ENCODE measurements around the gene UBALD2.
A peak's percentile ranks its signal among the peaks of the same experiment; 100 is the strongest.
"Not testable (repeated sequence)": the region's sequence is repeated elsewhere in the genome, so short reads cannot be mapped to it uniquely, and the experiment has no call there.

Gene UBALD2

DNA sequence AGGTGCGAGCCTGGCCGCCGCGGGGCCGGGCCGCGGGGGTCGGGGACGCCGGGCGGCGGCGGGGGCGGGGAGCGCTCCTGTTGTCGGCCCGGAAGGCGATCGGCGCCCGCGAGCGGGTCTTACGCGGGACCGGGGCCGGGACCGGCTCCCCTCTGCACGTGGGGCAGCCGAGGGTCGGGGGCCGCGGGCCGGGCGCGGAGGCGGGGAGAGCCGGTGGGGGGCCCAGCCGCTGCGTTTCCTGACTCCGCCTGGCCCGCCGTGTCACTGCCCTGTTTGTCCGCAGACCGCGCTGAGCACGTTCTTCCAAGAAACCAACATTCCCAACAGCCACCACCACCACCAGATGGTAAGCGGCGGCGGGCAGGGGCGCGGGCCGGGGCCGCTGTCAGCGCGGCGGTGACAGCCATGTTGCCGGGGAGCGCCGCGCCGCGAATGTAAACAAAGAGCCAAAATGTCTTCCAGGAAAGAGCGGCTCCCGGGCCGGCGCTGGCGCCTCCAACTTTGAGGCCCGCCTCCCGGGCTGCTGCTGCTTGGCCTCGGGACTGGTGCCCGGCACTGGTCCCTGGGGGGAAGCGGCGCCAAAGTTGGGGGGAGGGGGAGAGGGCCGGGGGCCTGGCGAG lies 586 bp downstream of the UBALD2 start:
- no peak for DNase-seq (ENCODE audit: low read depth in 3 of 3, low spot score in 1 of 3)

DNA sequence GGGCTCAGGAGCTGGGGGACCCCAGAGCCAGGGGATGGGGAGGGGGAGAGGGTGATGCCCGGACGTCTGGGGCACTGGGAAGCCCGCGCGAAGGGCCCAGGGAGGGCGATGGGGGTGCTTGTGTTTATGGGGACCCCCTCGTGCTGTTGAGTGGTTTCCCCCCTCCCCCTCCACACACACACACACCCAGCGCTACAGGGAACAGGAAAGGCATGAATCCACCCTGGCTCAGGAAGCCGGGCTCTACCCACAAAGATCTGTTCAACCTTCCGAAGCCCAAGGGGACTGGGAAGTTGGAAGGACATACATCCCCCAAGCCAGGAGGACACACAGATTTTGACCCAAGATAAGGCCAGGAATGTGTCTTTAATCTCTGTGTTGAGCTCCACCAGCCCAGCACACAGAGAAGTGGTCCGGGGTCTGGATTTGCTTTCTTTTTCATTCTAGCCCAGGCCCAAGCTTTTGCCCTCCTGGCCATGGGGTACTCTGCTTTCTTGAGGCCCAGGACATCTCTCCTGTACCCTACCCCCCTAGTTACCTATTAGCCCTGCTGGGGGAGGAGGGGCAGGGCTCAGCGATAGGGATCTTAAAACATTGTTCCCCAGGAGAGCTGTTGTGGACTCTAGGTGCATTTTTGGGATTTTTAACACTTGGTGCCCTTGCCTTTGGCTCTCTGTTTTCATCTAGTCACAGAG lies 1.2 kb downstream of the UBALD2 start:
- no peak for DNase-seq (ENCODE audit: low read depth in 3 of 3, low spot score in 1 of 3)

DNA sequence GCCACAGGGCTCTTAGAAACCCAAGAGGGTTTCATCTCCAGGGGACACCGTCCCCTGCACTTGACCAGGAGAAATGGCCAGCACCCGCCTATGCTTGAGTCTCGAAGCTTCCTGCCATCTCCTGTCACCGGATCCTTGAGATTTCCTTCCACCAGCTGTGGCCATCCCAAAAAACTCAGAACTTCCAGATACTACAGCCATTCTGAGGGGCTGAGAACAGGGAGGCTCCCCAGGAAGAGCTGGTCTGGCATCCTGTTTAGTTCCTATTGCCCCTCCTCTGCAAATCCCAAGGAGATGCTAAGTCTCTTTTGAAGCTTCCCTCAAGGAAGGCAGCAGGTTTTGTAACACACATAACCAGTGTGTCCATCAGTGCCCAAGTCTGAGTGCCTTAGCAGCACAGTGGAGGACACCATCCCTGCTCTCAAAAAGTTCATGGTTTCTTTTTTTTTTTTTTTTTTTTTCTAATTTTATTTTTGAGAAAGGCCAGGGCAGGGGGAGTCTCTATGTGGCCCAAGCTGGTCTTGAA lies 2.0 kb downstream of the UBALD2 start:
- DNase-seq (ENCODE audit: low read depth in 3 of 3, low spot score in 1 of 3), result no peak

DNA sequence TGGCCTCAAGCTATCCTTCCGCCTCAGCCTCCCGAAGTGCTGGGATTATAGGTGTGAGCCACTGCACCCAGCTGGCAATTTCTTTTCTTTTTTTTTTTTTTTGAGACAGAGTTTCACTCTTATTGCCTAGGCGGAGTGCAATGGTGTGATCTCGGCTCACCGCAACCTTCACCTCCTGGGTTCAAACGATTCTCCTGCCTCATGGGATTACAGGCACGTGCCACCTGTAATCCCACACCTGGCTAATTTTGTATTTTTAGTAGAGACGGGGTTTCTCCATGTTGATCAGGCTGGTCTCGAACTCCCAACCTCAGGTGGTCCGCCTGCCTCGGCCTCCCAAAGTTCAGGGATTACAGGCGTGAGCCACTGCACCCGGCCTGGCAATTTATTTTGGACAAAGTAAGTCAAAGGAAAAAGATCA lies 2.4 kb downstream of the UBALD2 start:
- DNase-seq (ENCODE audit: low read depth in 3 of 3, low spot score in 1 of 3), result not testable (repeated sequence)

DNA sequence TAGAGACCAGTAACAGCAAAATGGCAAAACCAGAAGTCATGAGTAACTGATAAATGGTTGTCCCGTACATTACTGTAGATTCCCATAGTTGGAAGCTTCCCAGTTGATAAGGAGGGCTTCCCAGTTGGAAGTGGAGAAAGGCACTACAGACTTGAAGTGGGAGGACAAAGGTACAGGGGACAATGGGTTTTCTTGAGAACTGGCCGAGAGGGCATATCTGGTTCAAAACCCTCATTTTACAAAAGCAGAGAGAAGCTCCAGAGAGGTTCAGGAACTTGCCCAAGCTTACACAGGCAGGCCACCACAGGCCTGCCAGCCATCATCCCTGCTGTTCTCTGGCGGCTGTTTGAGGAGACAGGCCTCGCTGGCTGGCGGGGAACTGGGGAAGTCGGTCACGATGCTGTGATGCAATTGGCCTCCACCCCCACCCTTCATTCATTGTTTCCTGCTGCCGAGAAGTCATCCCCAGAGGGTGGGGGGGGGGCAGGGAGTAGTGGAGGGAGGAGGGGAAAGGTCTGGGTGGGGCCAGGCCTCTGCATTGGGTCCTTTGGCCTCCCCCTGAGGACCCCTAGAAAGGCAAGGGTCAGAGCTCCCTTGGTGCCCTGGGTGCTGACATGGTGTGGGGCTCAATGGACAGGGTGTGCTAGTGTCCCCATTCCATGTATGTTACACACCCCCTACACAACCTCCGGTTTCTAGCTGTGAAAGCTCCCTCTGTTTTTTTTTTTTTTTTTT lies 3.0 kb downstream of the UBALD2 start:
- peak in 2 of 3 donors; percentile 43 to 56 for DNase-seq (ENCODE audit: low read depth in 3 of 3, low spot score in 1 of 3)

DNA sequence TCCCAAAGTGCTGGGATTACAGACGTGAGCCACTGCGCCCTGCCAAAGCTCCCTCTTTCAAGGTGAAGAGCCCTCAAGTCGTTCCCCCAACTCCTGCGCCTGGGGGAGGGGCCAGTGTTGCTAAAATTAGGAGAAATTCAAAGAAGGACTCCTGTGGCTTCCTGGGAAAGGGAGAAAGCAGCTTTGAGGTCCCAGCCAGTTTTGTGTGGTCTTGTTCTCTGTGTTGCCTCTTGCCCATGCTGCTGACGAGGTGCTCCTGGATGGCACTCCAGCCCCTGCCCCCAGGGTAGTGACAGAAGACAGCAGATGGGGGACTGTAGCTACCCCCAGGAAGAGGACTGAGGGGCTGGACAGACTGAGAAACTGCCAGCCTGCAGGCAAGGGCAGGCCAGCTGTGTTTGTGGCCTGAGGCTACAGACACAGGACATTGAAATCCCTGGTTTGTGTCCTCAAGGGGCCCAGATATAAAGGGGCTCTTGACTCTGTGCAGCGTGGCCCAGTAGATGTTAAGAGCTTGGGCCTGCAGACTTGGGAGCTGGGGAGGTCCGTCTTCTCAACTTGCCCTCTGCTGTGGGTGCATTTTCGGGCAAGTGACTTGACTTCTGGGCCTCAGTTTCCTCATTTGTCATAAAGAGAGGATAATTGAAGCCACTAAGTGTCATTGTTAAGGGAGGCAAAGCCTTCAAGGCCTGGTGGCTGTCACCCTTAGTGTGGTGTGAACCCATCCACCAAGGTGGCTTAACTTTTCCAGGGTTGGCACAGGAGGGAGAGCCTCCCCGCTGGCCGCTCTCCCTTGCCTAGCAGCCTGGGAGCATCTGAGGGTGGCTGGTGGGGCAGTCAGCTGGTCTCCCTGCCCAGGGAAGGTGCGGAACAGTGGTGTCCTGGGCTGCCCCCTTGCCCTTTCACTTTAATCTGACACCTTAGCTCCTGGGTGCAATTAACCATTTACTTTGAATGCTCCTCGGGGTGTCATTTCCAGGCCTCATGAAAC lies 4.1 kb downstream of the UBALD2 start:
- DNase-seq (ENCODE audit: low read depth in 3 of 3, low spot score in 1 of 3), result no peak

DNA sequence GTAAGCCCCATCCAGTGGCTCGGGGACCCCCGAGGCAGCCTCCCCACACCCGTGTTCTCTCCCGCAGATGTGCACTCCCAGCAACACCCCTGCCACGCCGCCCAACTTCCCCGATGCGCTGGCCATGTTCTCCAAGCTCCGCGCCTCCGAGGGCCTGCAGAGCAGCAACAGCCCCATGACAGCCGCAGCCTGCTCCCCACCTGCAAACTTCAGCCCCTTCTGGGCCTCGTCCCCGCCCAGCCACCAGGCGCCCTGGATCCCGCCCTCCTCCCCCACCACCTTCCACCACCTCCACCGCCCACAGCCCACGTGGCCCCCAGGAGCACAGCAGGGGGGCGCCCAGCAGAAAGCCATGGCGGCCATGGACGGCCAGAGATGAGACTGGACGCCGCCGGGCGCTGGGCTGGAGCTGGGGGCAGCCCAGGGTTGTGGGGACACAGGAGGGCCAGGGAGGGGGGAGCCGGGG lies 5.0 kb downstream of the UBALD2 start:
- DNase-seq (ENCODE audit: low read depth in 3 of 3, low spot score in 1 of 3), result no peak

DNA sequence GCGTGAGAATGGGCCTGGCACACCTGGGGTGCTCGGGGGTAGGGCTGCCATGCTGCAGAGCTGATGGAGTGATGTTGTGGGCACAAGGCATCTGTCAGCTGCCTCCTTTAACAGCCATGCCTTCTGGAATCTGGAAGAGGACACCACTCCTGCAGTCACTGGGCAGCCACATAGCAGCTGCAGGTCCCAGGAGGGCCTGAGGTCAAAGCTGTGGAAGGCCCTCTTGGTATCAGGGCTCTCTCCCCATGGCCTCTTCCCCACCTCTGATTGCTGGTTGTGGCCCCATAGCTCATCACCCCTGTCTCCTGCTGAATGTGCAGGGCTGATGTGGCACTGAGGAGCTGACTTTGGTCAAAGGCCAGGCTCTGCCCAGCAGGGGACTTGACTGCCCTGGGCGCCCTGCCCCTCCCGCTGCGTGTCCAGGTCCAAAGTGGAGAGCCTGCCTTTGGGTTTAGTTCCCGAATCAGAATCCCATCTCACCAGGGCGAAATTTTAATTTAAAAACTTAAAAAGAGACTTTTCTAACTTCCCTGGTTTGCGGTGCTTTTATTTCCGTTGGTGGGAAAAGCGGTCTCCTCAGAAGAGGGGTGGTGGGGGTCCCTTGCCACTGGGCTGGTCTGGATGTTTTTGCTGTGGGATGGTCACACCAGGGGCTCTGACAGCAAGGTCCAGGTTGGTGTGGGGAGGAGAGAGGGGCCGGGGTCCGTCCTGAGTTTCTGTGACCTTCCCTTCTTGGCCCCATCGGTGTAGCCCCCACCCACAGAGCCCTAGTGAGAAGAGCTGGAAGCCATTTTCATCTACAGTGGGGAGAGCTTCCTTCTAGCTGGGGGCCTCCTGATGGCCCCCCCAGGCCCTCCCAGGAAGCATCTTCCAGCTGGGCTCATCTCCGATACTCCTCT lies 5.9 kb downstream of the UBALD2 start:
- DNase-seq (ENCODE audit: low read depth in 3 of 3, low spot score in 1 of 3), result no peak

DNA sequence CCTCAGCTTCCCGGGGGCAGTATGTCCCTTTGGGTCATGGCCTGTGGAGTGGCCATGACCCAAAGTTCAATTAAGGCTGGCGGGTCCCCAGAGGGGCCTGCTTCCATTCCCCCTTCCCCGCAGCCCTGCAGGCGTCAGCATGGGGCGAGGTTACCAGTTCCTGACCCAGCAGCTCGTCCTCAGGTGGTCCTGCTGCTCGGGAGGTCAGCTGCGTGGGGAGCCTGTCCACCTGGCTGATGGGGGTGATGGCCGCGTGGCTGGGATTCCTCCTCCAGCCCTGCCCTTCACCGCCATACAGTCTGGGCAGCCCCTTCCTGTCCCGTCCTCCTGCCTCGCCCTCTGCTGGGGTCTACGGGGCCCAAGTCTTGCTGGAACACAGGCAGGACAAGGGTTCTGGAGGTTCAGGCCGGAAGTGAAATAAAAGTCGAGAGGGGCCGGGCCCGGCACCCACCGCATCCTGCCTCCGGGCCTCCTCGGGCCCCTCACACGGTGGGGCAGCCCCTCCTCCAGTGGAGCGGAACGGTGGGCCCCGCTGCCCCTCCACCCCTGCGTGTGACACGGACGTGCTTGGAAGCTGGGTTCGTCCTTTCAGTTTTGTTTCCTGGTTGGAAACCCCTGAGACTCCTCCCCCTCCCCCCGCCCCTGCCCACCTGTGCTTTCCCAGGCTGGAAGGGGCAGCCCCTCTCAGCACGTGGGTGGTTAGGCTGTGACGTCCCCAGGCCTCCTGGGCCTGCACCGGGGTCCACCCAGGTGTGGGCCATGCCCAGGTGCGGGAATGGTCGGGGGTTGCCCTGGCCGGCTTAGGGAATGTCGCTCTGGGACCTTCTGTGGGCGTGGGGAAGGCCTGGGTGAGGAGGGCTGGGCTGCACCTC lies 6.8 kb downstream of the UBALD2 start:
- DNase-seq (ENCODE audit: low read depth in 3 of 3, low spot score in 1 of 3), result peak in 1 of 3 donors; percentile 79

DNA sequence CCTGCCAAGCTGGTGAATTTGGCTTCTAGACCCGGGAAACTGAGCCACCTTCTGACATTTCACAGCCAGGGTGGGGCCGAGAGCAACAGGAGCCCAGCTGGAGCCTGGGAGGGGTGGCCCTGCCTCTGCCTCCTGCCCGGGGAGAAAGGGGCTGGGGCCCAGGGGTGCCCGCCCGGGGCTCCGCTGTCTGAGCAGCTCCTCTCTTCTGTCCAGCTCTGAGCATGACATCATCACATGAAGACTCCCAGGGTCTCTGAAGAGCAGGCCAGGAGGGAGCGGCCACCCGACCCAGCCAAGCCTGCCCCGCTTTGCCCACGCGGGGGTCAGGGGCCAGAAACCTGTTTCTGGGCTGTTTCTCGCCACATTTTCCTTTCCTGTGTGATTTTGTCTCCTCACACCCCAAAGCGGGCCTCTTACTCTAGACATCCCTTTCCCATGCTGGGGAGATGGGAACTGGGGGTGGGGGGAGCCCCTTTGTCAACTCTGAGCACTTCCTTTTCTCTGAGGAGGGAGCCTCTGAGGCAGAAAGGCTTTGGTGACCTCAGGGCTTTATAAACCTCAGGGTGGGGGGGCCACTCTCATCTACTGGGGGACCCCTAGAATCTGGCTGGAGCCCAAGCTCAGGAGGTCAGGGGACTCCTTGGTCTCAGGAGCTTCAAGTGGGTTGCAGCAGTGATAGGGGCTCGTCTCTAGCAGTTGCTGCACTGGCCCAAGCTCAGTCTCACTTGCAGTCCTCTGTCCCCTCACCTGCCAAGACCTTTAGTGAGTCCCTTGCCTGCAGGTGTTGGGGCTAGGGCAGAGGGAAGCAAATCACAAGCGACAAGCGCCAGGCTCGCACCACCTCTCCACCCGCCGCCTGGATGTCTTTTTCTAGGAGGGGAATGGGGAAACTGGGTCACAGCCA lies 7.6 kb downstream of the UBALD2 start:
- no peak for DNase-seq (ENCODE audit: low read depth in 3 of 3, low spot score in 1 of 3)

DNA sequence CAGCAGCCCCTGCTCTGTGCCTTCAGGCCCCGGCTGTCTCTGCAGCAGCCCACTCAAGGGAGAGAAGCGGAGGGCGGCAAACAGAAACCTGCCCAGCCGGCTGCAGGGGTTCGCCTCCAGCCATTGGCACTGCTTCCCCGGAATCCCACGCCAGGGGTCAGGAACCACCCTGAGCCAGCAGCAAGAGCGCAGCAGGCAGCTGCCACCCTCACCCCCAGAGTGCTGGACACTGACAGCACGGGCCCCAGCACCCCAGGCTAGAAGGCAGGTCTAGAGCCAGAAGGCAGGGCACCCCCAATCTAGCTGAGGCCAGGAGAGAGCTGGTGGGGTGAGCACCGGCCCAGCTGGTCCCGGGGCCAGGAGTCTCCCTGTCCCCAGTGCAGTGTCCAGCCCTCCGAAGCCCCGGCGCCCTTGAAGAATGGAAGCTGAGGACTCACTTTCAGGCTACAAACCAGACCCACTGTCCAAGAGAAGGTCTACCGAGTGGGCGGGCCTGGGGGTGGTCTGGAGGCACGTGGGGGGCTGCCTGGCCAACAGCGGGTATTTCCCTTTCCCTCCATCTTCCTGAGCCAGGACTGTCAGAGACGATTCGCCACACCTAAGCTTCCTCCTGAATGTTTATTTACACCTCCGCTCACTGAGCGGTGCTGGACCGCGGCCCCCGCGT lies 8.4 kb downstream of the UBALD2 start:
- DNase-seq (ENCODE audit: low read depth in 3 of 3, low spot score in 1 of 3), result no peak

DNA sequence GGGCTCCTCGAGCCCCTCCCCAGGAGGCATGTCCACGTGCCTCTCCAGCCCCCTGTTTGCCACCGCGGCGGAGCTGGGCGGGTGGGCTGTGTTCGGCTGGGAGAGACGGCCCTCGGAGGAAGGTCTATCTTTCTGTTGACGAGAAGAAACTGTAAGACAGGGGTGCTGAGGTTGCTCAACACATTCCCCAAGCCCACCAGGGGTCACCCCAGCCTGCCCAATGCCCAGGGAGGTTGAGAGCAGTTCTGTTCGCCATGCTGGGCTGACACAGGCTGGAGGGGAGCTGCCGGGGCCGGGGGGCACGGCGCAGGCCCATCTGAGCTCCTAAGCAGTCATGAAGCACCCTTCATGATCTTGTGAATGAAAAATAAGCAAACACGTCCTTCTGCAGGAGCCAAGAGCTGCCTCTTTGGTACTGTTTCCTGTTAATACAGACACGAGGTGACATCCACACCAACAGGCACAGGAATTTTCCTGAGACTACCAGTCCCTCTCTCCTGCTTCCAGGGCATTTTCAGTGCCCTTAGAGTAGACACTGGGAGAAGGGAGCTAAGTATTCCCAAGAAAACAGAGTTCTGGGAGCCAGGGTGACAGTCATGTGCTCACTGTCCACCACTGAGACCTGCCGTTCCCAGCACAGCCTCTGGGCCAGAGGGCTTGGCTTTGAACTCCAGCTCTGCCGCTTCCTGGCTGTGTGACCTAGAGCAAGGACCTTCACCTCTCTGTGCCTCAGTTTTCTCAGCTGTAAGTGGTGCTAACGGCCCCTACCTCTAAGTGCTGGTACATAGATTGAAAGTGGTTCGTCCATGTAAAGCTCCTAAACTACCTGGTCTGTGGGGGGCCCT lies 9.2 kb downstream of the UBALD2 start:
- DNase-seq (ENCODE audit: low read depth in 3 of 3, low spot score in 1 of 3), result no peak

DNA sequence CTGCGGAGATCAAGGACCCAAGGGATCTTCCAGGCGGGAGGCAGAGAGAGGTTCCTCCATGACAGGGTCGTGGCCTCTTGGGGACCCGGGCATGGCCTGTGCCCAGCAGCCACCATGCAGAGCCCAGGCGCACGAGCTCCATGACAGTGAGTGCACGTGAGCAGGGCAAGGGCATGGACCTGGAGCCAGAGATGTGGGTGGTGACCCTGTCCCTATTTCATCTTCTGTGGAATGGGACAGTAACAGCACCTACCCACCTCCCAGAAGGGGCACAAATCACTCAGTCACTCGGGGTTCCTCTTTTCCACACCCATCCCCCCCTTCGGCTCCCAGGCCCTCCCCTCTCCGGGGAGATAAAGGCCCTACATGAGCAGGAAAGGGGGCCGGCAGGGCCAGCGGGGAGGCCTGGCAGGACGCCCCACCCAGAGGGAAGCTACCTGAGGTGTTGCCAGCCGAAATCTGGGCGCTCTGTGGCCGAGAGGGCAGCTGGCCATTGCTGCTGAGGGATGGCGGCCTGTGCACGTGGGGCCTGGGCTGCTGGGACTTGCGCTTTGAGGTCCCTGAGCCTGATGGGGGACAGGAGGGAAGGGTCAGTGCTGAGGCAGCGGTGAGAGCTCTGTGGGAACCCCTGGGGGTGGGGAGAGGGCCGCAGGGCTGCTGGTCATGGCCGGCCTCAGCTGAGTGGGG lies 10.4 kb downstream of the UBALD2 start:
- DNase-seq (ENCODE audit: low read depth in 3 of 3, low spot score in 1 of 3), result no peak

DNA sequence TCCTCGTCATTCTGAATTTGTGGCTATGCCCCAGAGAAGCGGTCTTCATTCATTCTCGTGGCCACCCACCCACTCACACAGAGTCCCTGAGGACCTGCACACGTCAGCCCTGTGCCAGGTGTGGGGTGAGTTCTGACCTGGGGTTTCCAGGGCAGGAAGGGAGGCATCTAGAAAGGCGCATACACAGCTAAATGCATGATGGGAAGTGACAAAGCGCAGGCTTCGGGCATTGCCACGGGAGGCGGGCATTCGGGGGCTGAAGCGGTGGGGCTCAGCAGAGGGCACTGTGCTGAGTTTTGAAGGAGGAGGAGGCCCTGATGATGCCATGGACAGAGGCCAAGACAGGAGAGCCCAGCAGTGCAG lies 10.9 kb downstream of the UBALD2 start:
- DNase-seq (ENCODE audit: low read depth in 3 of 3, low spot score in 1 of 3), result no peak

DNA sequence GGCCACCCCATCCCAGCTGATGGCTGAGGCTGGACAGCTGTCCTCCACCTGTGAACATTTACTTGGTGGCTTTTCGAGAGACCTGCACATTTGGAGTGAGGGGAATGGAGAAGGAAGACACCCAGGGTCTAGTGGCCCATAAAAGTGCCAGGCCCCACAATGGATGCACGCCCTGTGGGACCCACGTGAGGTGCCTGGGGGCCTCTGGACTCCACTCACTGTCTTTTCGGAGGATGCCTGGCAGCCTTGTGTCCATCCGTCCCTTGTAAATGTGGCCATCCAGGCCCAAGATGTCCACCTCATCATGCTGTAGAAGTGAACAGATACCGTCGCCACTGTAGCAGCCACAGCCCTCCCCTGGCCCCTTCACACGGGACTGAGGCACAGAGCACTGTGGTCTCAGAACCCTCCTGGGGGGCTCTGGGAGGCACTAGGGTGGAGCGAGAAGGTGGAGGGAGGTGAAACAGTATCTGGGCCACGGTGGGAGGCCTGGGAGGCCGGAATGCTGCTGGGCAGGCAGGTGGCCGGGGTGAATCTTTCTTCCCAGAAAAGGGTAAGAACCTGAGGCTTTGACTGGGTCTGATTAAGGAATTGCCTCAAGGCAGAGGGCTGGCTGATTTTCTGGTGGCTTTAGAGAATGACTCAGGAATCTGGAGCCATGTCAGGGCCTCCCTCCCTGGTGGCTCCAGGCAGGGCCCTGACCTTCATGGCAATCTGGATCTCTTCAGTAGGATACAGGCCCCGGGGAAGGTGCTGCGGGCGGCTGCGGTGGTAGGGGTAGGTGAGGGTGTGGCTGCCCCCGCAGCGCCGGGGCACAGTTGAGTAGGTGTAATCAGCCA lies 11.5 kb downstream of the UBALD2 start:
- no peak for DNase-seq (ENCODE audit: low read depth in 3 of 3, low spot score in 1 of 3)

Measured in stimulated activated CD4-positive, alpha-beta T cell treated with anti-CD3 and anti-CD28 coated beads, TNF-alpha, amount 100 ng/mL, for 1 hour (primary cell).